WTC11 (cell line): Measurements from ENCODE around the gene TGFBR1. TPM values are rescaled to one million over a fixed set of nuclear protein-coding genes. Genes with fewer than 3 reads are reported as not detected.

Source experiments
- ATAC-seq: fragments of 200-7000 bp; cut with Tn5 transposase; 2 replicates; pipeline ENCODE4 v1.10.0; 2021; ENCODE audit warnings: mild to moderate bottlenecking, moderate library complexity
- CTCF ChIA-PET: fragments of 300-600 bp; sonication (Branson Sonifier 250); formaldehyde crosslinking; loops from one replicate; lab custom pipeline; 2021; ENCODE audit warnings: antibody characterized with exemption; lab: Charles Lee
- POLR2A ChIA-PET: fragments of 350-600 bp; sonication (Branson Sonifier 250); formaldehyde crosslinking; loops from one replicate; lab custom pipeline; 2021; ENCODE audit warnings: antibody characterized with exemption; lab: Charles Lee
- DNase-seq: peaks from one replicate; pipeline ENCODE4 v3.0.0; 2021; ENCODE audit warnings: low spot score
- H3K27ac Mint-ChIP-seq: 2 replicates; pipeline ENCODE4 v1.8.0; 2021; ENCODE audit warnings: mixed read lengths
- H3K27me3 Mint-ChIP-seq: 2 replicates; pipeline ENCODE4 v1.8.0; 2021; ENCODE audit warnings: low read depth, mild to moderate bottlenecking, moderate library complexity, mixed read lengths
- H3K36me3 Mint-ChIP-seq: 2 replicates; pipeline ENCODE4 v1.8.0; 2021; ENCODE audit warnings: mixed read lengths
- H3K4me1 Mint-ChIP-seq: 2 replicates; pipeline ENCODE4 v1.8.0; 2022; ENCODE audit warnings: mixed read lengths
- H3K4me3 Mint-ChIP-seq: 2 replicates; pipeline ENCODE4 v1.8.0; 2021; ENCODE audit warnings: mild to moderate bottlenecking, moderate library complexity, mixed read lengths
- H3K9me3 Mint-ChIP-seq: 2 replicates; pipeline ENCODE4 v1.8.0; 2021; ENCODE audit warnings: mixed read lengths
- ESRRA ChIP-seq: sonication (generic); formaldehyde crosslinking; IDR thresholded peaks from 2 replicates; pipeline ENCODE4 v1.8.1; 2022; ENCODE audit warnings: mild to moderate bottlenecking, missing genetic modification reagents, borderline replicate concordance
- FOXP1 ChIP-seq: sonication (generic); formaldehyde crosslinking; IDR thresholded peaks from 2 replicates; pipeline ENCODE4 v1.8.0; 2022; ENCODE audit warnings: missing genetic modification reagents, mild to moderate bottlenecking, moderate library complexity, borderline replicate concordance
- GABPB1 ChIP-seq: sonication (generic); formaldehyde crosslinking; IDR thresholded peaks from 2 replicates; pipeline ENCODE4 v1.8.1; 2023; ENCODE audit warnings: mild to moderate bottlenecking, missing genetic modification reagents
- GTF2I ChIP-seq: fragments of 250-450 bp; sonication (Bioruptor Pico); conservative IDR thresholded peaks from 2 replicates; pipeline ENCODE4 v1.4.0; 2021; ENCODE audit warnings: mild to moderate bottlenecking
- IRF2 ChIP-seq: sonication (generic); formaldehyde crosslinking; IDR thresholded peaks from 2 replicates; pipeline ENCODE4 v1.8.0; 2022; ENCODE audit warnings: low read depth, missing genetic modification reagents, borderline replicate concordance
- JUN ChIP-seq: sonication (generic); formaldehyde crosslinking; IDR thresholded peaks from 2 replicates; pipeline ENCODE4 v1.8.0; 2023; ENCODE audit warnings: mild to moderate bottlenecking, missing genetic modification reagents
- NFE2L1 ChIP-seq: sonication (generic); formaldehyde crosslinking; IDR thresholded peaks from 2 replicates; pipeline ENCODE4 v1.8.1; 2023; ENCODE audit warnings: missing genetic modification reagents
- NR1H2 ChIP-seq: sonication (generic); formaldehyde crosslinking; IDR thresholded peaks from 2 replicates; pipeline ENCODE4 v1.9.0; 2021; ENCODE audit warnings: mild to moderate bottlenecking, moderate library complexity, missing genetic modification reagents
- NR3C1 ChIP-seq: sonication (generic); formaldehyde crosslinking; conservative IDR thresholded peaks from 2 replicates; pipeline ENCODE4 v1.8.1; 2023; ENCODE audit warnings: low read depth, mild to moderate bottlenecking, missing genetic modification reagents
- SMAD3 ChIP-seq: sonication (generic); formaldehyde crosslinking; IDR thresholded peaks from 2 replicates; pipeline ENCODE4 v1.8.0; 2022; ENCODE audit warnings: missing genetic modification reagents, mild to moderate bottlenecking, borderline replicate concordance
- TCF7 ChIP-seq: sonication (generic); formaldehyde crosslinking; IDR thresholded peaks from 2 replicates; pipeline ENCODE4 v1.8.0; 2022; ENCODE audit warnings: mild to moderate bottlenecking, low read depth, missing genetic modification reagents, moderate library complexity
- ZNF219 ChIP-seq: sonication (generic); formaldehyde crosslinking; IDR thresholded peaks from 2 replicates; pipeline ENCODE4 v1.8.0; 2023; ENCODE audit warnings: missing genetic modification reagents, mild to moderate bottlenecking, borderline replicate concordance
- total RNA-seq: library from RNA; stranded (reverse); gene quantifications from 3 replicates; pipeline ENCODE4 v1.2.3, GENCODE V29; 2021
- TF ChIP-seq, protein P1 (sequence below): sonication (generic); formaldehyde crosslinking; IDR thresholded peaks from 2 replicates; pipeline ENCODE4 v1.8.0; 2023; ENCODE audit warnings: missing genetic modification reagents, mild to moderate bottlenecking, borderline replicate concordance
- TF ChIP-seq, protein P2 (sequence below): sonication (generic); formaldehyde crosslinking; IDR thresholded peaks from 2 replicates; pipeline ENCODE4 v1.8.0; 2022; ENCODE audit warnings: missing genetic modification reagents
- TF ChIP-seq, protein P3 (sequence below): fragments of 200-600 bp; IDR thresholded peaks from 2 replicates; pipeline ENCODE4 v1.8.0; 2022; ENCODE audit warnings: antibody characterized with exemption
- TF ChIP-seq, protein P4 (sequence below): sonication (generic); formaldehyde crosslinking; IDR thresholded peaks from 2 replicates; pipeline ENCODE4 v1.8.1; 2023; ENCODE audit warnings: mild to moderate bottlenecking, missing genetic modification reagents

The TGFBR1 gene
- total RNA-seq, 1 experiment from 2014 or later: 42.4 TPM

DNA sequence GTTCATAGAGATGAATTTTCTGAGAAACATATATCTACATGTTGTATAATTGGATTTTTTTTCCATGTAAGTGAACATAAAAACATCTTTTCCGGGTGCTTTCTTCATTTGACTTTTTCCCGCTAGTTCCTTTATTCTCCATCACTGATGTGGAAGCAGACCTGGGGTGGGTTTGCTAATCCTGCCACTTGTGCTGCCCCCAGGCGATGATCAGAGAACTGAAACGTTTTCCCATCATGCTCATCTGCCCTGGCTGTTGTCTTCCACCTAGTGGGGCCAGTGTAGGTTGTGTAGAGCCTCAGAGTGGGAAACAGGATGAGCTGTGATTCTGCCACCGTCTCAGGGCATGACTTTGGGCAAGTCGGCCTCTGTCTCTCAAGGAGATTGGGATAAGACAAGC lies 34.2 kb upstream of the TGFBR1 start:
- DNase-seq (no peak), ATAC-seq (no peak)
- Mint-ChIP-seq H3K36me3 (no peaks in the 10 kb centered on the region), H3K4me3 (no peak overlapping the region), H3K9me3 (peaks cover 6% of the 10 kb centered on the region; the same call in 1 of the 2 replicates), H3K4me1 (peaks cover 2% of the 10 kb centered on the region; the same call in 1 of the 2 replicates), H3K27me3 (no peaks in the 10 kb centered on the region), H3K27ac (no peak overlapping the region)
- ChIA-PET POLR2A (no interaction called here), CTCF (no interaction called here)
- TF ChIP-seq IRF2 (CRISPR knock-in tag) (no peak), GABPB1 (CRISPR knock-in tag) (no peak), TCF7 (CRISPR knock-in tag) (no peak), GTF2I (no peak), FOXP1 (CRISPR knock-in tag) (no peak), NFE2L1 (CRISPR knock-in tag) (no peak), JUN (CRISPR knock-in tag) (no peak), SMAD3 (CRISPR knock-in tag) (no peak), ZNF219 (CRISPR knock-in tag) (no peak), ESRRA (CRISPR knock-in tag) (no peak), NR3C1 (CRISPR knock-in tag) (no peak), NR1H2 (CRISPR knock-in tag) (no peak)
- TF ChIP-seq, protein P1, sequence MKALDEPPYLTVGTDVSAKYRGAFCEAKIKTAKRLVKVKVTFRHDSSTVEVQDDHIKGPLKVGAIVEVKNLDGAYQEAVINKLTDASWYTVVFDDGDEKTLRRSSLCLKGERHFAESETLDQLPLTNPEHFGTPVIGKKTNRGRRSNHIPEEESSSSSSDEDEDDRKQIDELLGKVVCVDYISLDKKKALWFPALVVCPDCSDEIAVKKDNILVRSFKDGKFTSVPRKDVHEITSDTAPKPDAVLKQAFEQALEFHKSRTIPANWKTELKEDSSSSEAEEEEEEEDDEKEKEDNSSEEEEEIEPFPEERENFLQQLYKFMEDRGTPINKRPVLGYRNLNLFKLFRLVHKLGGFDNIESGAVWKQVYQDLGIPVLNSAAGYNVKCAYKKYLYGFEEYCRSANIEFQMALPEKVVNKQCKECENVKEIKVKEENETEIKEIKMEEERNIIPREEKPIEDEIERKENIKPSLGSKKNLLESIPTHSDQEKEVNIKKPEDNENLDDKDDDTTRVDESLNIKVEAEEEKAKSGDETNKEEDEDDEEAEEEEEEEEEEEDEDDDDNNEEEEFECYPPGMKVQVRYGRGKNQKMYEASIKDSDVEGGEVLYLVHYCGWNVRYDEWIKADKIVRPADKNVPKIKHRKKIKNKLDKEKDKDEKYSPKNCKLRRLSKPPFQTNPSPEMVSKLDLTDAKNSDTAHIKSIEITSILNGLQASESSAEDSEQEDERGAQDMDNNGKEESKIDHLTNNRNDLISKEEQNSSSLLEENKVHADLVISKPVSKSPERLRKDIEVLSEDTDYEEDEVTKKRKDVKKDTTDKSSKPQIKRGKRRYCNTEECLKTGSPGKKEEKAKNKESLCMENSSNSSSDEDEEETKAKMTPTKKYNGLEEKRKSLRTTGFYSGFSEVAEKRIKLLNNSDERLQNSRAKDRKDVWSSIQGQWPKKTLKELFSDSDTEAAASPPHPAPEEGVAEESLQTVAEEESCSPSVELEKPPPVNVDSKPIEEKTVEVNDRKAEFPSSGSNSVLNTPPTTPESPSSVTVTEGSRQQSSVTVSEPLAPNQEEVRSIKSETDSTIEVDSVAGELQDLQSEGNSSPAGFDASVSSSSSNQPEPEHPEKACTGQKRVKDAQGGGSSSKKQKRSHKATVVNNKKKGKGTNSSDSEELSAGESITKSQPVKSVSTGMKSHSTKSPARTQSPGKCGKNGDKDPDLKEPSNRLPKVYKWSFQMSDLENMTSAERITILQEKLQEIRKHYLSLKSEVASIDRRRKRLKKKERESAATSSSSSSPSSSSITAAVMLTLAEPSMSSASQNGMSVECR (CRISPR knock-in tag): no peak
- TF ChIP-seq, protein P2, sequence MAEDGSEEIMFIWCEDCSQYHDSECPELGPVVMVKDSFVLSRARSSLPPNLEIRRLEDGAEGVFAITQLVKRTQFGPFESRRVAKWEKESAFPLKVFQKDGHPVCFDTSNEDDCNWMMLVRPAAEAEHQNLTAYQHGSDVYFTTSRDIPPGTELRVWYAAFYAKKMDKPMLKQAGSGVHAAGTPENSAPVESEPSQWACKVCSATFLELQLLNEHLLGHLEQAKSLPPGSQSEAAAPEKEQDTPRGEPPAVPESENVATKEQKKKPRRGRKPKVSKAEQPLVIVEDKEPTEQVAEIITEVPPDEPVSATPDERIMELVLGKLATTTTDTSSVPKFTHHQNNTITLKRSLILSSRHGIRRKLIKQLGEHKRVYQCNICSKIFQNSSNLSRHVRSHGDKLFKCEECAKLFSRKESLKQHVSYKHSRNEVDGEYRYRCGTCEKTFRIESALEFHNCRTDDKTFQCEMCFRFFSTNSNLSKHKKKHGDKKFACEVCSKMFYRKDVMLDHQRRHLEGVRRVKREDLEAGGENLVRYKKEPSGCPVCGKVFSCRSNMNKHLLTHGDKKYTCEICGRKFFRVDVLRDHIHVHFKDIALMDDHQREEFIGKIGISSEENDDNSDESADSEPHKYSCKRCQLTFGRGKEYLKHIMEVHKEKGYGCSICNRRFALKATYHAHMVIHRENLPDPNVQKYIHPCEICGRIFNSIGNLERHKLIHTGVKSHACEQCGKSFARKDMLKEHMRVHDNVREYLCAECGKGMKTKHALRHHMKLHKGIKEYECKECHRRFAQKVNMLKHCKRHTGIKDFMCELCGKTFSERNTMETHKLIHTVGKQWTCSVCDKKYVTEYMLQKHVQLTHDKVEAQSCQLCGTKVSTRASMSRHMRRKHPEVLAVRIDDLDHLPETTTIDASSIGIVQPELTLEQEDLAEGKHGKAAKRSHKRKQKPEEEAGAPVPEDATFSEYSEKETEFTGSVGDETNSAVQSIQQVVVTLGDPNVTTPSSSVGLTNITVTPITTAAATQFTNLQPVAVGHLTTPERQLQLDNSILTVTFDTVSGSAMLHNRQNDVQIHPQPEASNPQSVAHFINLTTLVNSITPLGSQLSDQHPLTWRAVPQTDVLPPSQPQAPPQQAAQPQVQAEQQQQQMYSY: no peak
- TF ChIP-seq, protein P3, sequence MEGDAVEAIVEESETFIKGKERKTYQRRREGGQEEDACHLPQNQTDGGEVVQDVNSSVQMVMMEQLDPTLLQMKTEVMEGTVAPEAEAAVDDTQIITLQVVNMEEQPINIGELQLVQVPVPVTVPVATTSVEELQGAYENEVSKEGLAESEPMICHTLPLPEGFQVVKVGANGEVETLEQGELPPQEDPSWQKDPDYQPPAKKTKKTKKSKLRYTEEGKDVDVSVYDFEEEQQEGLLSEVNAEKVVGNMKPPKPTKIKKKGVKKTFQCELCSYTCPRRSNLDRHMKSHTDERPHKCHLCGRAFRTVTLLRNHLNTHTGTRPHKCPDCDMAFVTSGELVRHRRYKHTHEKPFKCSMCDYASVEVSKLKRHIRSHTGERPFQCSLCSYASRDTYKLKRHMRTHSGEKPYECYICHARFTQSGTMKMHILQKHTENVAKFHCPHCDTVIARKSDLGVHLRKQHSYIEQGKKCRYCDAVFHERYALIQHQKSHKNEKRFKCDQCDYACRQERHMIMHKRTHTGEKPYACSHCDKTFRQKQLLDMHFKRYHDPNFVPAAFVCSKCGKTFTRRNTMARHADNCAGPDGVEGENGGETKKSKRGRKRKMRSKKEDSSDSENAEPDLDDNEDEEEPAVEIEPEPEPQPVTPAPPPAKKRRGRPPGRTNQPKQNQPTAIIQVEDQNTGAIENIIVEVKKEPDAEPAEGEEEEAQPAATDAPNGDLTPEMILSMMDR: no peak
- TF ChIP-seq, protein P4, sequence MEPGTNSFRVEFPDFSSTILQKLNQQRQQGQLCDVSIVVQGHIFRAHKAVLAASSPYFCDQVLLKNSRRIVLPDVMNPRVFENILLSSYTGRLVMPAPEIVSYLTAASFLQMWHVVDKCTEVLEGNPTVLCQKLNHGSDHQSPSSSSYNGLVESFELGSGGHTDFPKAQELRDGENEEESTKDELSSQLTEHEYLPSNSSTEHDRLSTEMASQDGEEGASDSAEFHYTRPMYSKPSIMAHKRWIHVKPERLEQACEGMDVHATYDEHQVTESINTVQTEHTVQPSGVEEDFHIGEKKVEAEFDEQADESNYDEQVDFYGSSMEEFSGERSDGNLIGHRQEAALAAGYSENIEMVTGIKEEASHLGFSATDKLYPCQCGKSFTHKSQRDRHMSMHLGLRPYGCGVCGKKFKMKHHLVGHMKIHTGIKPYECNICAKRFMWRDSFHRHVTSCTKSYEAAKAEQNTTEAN (CRISPR knock-in tag): no peak
